GM12878 (cell line): ENCODE measurements around the gene ERVH48-1. TPM values are rescaled to one million over a fixed set of nuclear protein-coding genes. Genes with fewer than 3 reads are reported as not detected.

ENCODE experiments used
- ATAC-seq: fragments of 200-7000 bp; cut with Tn5 transposase; 3 replicates; pipeline ENCODE4 v1.9.1; 2020; ENCODE audit warnings: mild to moderate bottlenecking, moderate library complexity
- BruUV-seq: library from RNA; stranded (reverse); fragments of 400-500 nt; replicated peaks from 2 replicates; lab custom pipeline; 2021; lab: Mats Ljungman, UMichigan
- CTCF ChIA-PET: fragments of 300-600 bp; sonication (Branson Sonifier 250); formaldehyde crosslinking; extraction: SDS; loops from one replicate; lab custom pipeline; 2021; ENCODE audit warnings: inconsistent platforms; lab: Yijun Ruan, JAX
- POLR2A ChIA-PET: fragments of 350-600 bp; formaldehyde crosslinking; extraction: SDS; loops from one replicate; lab custom pipeline; 2021; ENCODE audit warnings: inconsistent platforms; lab: Charles Lee
- RAD21 ChIA-PET: fragments of 300-600 bp; sonication (Branson Sonifier 250); formaldehyde crosslinking; loops from one replicate; lab custom pipeline; 2023; ENCODE audit warnings: antibody characterized with exemption; ENCODE audit not compliant: unreplicated experiment; lab: Charles Lee
- SMC1A ChIA-PET: fragments of 300-600 bp; sonication (Branson Sonifier 250); formaldehyde crosslinking; loops from one replicate; lab custom pipeline; 2023; ENCODE audit not compliant: unreplicated experiment, uncharacterized antibody; lab: Charles Lee
- DNase-seq: peaks from one replicate; pipeline ENCODE4 v3.0.0-alpha.2; 2011; ENCODE audit warnings: low read depth, low spot score
- FAIRE-seq: peaks from 3 replicates; lab custom pipeline; 2011; peaks lifted over from hg19 to GRCh38; lab: Jason Lieb, UNC
- H2AFZ ChIP-seq: 2 replicates; pipeline ENCODE4 v1.6.0; 2011; ENCODE audit warnings: low read depth, low read length, control low read depth; ENCODE audit not compliant: control insufficient read depth
- H3K27ac ChIP-seq: 2 replicates; pipeline ENCODE4 v1.5.1; 2011; ENCODE audit warnings: control low read depth; ENCODE audit not compliant: control insufficient read depth, insufficient read depth
- H3K27me3 ChIP-seq, 2 experiments: replicated peaks in 1 of 2; 2 replicates each; pipeline versions ENCODE4 v1.6.0 to v1.6.1; 2011; ENCODE audit warnings: low read length in 1 of 2; ENCODE audit not compliant: control insufficient read depth in 2 of 2, insufficient read depth in 2 of 2
- H3K36me3 ChIP-seq, 2 experiments: 2 replicates each; pipeline ENCODE4 v1.5.1; 2011; ENCODE audit warnings: low read length in 1 of 2; ENCODE audit not compliant: control insufficient read depth in 2 of 2, insufficient read depth in 2 of 2
- H3K4me1 ChIP-seq: 2 replicates; pipeline ENCODE4 v1.6.1; 2011; ENCODE audit warnings: mild to moderate bottlenecking, low read length, moderate library complexity, mixed read lengths; ENCODE audit not compliant: control insufficient read depth, insufficient read depth
- H3K4me2 ChIP-seq: 2 replicates; pipeline ENCODE4 v1.6.0; 2011; ENCODE audit warnings: control low read depth; ENCODE audit not compliant: control insufficient read depth, insufficient read depth
- H3K4me3 ChIP-seq: fragments of 200-600 bp; sonication (generic); 2 replicates; pipeline ENCODE4 v1.5.1; 2016
- H3K79me2 ChIP-seq: 2 replicates; pipeline ENCODE4 v1.6.0; 2011; ENCODE audit warnings: low read length; ENCODE audit not compliant: control insufficient read depth, insufficient read depth
- H3K9ac ChIP-seq: 2 replicates; pipeline ENCODE4 v1.8.0; 2011; ENCODE audit warnings: low read length, control low read depth, mixed read lengths; ENCODE audit not compliant: control insufficient read depth, insufficient read depth
- H3K9me3 ChIP-seq: replicated peaks from 3 replicates; pipeline ENCODE4 v1.5.1; 2011; ENCODE audit warnings: mild to moderate bottlenecking, low read length; ENCODE audit not compliant: control insufficient read depth, insufficient read depth
- H4K20me1 ChIP-seq: 2 replicates; pipeline ENCODE4 v1.6.0; 2011; ENCODE audit not compliant: control insufficient read depth, insufficient read depth
- ETV6 ChIP-seq, 2 experiments: fragments of 450-650 bp in 1 of 2; IDR thresholded peaks in 1 of 2; conservative IDR thresholded peaks in 1 of 2; 2 replicates each; pipeline ENCODE4 v1.6.1; 2014; ENCODE audit warnings: antibody characterized with exemption in 1 of 2, borderline replicate concordance in 1 of 2, low read depth in 1 of 2, mild to moderate bottlenecking in 1 of 2, moderate library complexity in 1 of 2
- FOS ChIP-seq: IDR thresholded peaks from 3 replicates; pipeline ENCODE4 v1.6.1; 2011; ENCODE audit warnings: borderline replicate concordance; ENCODE audit not compliant: insufficient read length; ENCODE audit errors: extremely low read depth
- IRF4 ChIP-seq: IDR thresholded peaks from 2 replicates; pipeline ENCODE4 v1.6.1; 2011; ENCODE audit warnings: low read depth, low read length
- MTA2 ChIP-seq: fragments of 450-650 bp; IDR thresholded peaks from 2 replicates; pipeline ENCODE4 v1.6.1; 2016; ENCODE audit warnings: low read depth, mild to moderate bottlenecking, moderate library complexity
- NFYB ChIP-seq: IDR thresholded peaks from 2 replicates; pipeline ENCODE4 v1.6.1; 2011; ENCODE audit warnings: low read depth, mild to moderate bottlenecking, low read length, improper control_type of control experiment, moderate library complexity; ENCODE audit not compliant: insufficient read depth
- NR2C1 ChIP-seq: fragments of 450-650 bp; IDR thresholded peaks from 2 replicates; pipeline ENCODE4 v1.6.1; 2017; ENCODE audit warnings: antibody characterized with exemption, mild to moderate bottlenecking, moderate library complexity
- PAX5 ChIP-seq: IDR thresholded peaks from 2 replicates; pipeline ENCODE4 v1.6.1; 2011; ENCODE audit warnings: low read depth, low read length, borderline replicate concordance
- POLR2AphosphoS5 ChIP-seq: IDR thresholded peaks from 2 replicates; pipeline ENCODE4 v1.6.1; 2011; ENCODE audit warnings: mild to moderate bottlenecking, low read length, inconsistent platforms
- SIN3A ChIP-seq: IDR thresholded peaks from 2 replicates; pipeline ENCODE4 v1.6.1; 2012; ENCODE audit warnings: low read depth, low read length, improper control_type of control experiment
- SMAD1 ChIP-seq: fragments of 450-650 bp; IDR thresholded peaks from 2 replicates; pipeline ENCODE4 v1.6.1; 2018; ENCODE audit warnings: mild to moderate bottlenecking, low read depth; ENCODE audit not compliant: partially characterized antibody
- STAT1 ChIP-seq: fragments of 450-650 bp; conservative IDR thresholded peaks from 2 replicates; pipeline ENCODE4 v1.6.1; 2014; ENCODE audit warnings: antibody characterized with exemption, mild to moderate bottlenecking
- SUPT20H ChIP-seq: IDR thresholded peaks from 2 replicates; pipeline ENCODE4 v1.6.1; 2011; ENCODE audit warnings: low read depth, mild to moderate bottlenecking, low read length, moderate library complexity, borderline replicate concordance; ENCODE audit not compliant: control insufficient read depth
- ZNF207 ChIP-seq: fragments of 450-650 bp; IDR thresholded peaks from 2 replicates; pipeline ENCODE4 v1.6.1; 2014; ENCODE audit warnings: antibody characterized with exemption, mild to moderate bottlenecking, borderline replicate concordance
- WGBS: methylation state at CpG from one replicate; pipeline ENCODE4 v1.1.6; 2016; ENCODE audit warnings: low lambda C conversion rate; ENCODE audit not compliant: insufficient replicate concordance, insufficient coverage; ENCODE audit errors: missing lambda C conversion rate; 5-methylcytosine and 5-hydroxymethylcytosine counted together
- in situ Hi-C: fragments of 300-500 bp; cut with MboI; formaldehyde crosslinking; loops from 9 replicates; pipeline ENCODE4 v1.14.3; 2018; ENCODE audit warnings: mixed read lengths
- intact Hi-C: fragments of 100-400 bp; cut with micrococcal nuclease; formaldehyde crosslinking; loops from one replicate; pipeline ENCODE4 v1.14.2; 2022; ENCODE audit not compliant: unreplicated experiment
- polyA plus RNA-seq, 11 experiments: library from polyadenylated mRNA; depleted of rRNA in 4 of 11; unstranded in 6 of 11; stranded (reverse) in 5 of 11; fragments of >200 nt; fragmentation: Nextera tagmentation in 4 of 11; fragmentation: Illumina TruSeq in 1 of 11; extraction: Ambion mirVana in 4 of 11; extraction: Trizol in 1 of 11; gene quantifications; 1 replicate in 1 of 11; 2 replicates in 10 of 11; pipeline versions ENCODE4 v1.2.1 to v1.2.3, GENCODE V29; 2011 to 2016; ENCODE audit warnings: inconsistent platforms in 2 of 11, missing spikeins in 2 of 11, low read depth in 1 of 11
- total RNA-seq, 4 experiments: library from RNA; depleted of rRNA in 3 of 4; stranded (reverse); fragments of >200 nt in 3 of 4; fragmentation: Illumina TruSeq in 1 of 4; extraction: Trizol in 1 of 4; gene quantifications; 2 replicates each; pipeline versions ENCODE4 v1.2.1 to v1.2.3, GENCODE V29; 2013 to 2021
- TF ChIP-seq, protein P1 (sequence below): fragments of 450-650 bp; IDR thresholded peaks from 2 replicates; pipeline ENCODE4 v1.6.1; 2014; ENCODE audit warnings: mild to moderate bottlenecking
- TF ChIP-seq, protein P2 (sequence below): IDR thresholded peaks from 2 replicates; pipeline ENCODE4 v1.6.1; 2012; ENCODE audit warnings: low read depth, low read length, improper control_type of control experiment
- TF ChIP-seq, protein P3 (sequence below): fragments of 150-350 bp; IDR thresholded peaks from 2 replicates; pipeline ENCODE4 v1.6.1; 2016; ENCODE audit warnings: low read depth, low read length

The ERVH48-1 gene
- total and polyA plus RNA-seq, 10 of the 15 experiments (the other 5 are each of a cell fraction or from before 2014, with no cell fraction given): 0.03 to 0.30 (median 0.13) TPM; not detected in 7

DNA sequence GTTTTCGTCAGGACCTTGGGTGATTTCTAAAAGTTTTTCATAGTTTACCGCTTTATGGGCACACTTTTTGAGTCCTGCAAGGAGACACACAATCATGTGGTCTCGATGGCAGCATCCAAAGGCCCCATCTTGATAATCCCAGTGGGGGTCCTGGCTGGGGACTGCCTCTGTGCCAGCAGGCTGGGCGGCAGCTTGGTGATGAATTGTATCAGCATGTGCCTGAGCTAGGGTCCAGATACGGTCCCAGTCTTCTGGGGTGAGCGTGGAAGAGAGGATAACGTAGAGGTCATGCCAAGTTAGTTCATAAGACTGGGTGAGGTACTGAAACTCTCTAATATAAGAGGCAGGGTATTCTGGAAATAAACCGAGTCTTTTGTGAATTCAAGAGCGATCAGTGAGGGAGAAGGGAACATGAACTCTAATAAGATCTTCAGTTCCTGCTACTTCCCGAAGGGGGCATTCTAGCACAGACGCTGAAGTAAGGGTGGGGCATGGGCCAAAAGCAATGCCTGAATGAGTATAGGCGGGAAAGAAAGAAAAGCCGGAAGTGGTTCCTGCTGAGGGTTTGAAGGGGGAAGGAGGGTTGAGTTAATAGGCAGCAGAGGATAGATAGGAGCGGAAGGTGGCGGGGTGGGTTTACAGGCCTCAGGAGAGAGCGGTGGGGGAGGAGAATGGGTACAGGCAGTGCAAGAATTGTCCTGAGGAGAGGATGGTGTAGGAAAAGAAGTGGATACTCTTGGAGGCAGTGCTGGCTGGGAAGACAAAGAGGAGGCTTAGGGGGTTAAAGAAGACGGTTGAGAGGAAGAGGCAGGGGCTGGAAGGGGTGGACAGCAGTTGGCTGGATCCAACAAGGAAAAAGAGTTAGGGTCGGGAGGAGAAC lies 1.6 kb downstream of the ERVH48-1 start (continued):
- TF ChIP-seq IRF4 (no peak), SUPT20H (no peak), NFYB (0 out of 2 replicates have a peak, but pooled peaks have one; percentile 7), NR2C1 (no peak), FOS (no peak), ETV6 (conservative IDR thresholded peaks at IDR 0.05 in 1 of 2, IDR thresholded peaks at IDR 0.05 in 1 of 2; ENCODE audit: borderline replicate concordance in 1 of 2, low read depth in 1 of 2) (peak in 1 of 2 experiments; percentile 69; a peak in 1 of 4 replicates)
- TF ChIP-seq, protein P1, sequence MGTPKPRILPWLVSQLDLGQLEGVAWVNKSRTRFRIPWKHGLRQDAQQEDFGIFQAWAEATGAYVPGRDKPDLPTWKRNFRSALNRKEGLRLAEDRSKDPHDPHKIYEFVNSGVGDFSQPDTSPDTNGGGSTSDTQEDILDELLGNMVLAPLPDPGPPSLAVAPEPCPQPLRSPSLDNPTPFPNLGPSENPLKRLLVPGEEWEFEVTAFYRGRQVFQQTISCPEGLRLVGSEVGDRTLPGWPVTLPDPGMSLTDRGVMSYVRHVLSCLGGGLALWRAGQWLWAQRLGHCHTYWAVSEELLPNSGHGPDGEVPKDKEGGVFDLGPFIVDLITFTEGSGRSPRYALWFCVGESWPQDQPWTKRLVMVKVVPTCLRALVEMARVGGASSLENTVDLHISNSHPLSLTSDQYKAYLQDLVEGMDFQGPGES: no peak

GRCh38 chr21:42922918-42923317 lies 2.5 kb downstream of the ERVH48-1 start:
- no peak overlapping the region for H3K4me2 ChIP-seq
- no peaks in the 10 kb centered on the region for H3K9me3 ChIP-seq
- ChIA-PET SMC1A (interaction anchor here (0.6 kb wide), 1 partner anchor 733 kb away, joined by 3 read pairs; no protein-coding TSS in a partner anchor), CTCF (interaction anchor here (0.7 to 1.4 kb wide), 4 partner anchors 14 to 722 kb away, joined by 3 to 5 read pairs (median 3); no protein-coding TSS in a partner anchor), POLR2A (no interaction called here), RAD21 (interaction anchor here (0.6 kb wide), 1 partner anchor 11 kb away, joined by 3 read pairs; no protein-coding TSS in a partner anchor)
- H2AFZ ChIP-seq: no peak overlapping the region
- intact Hi-C loops: loop anchor here (10.0 kb wide), 1 partner anchor 732 kb away; the partner anchor contains the start of genes HSF2BP and RRP1B
- H3K4me1 ChIP-seq: peaks cover 6% of the 10 kb centered on the region
- no peak overlapping the region for H3K4me3 ChIP-seq
- BruUV-seq: no TSS peak
- DNase-seq (no peak), ATAC-seq (no peak), FAIRE-seq (no peak)
- WGBS: 85% methylated on average over 18 of the region's 18 CpGs
- in situ Hi-C loops: no loop called here
- no peaks in the 10 kb centered on the region for H3K36me3 ChIP-seq
- H4K20me1 ChIP-seq: no peaks in the 10 kb centered on the region
- no peak overlapping the region for H3K9ac ChIP-seq
- no peak overlapping the region for H3K27ac ChIP-seq
- H3K27me3 ChIP-seq: no peaks in the 10 kb centered on the region
- H3K79me2 ChIP-seq: no peaks in the 10 kb centered on the region
- TF ChIP-seq, protein P2, sequence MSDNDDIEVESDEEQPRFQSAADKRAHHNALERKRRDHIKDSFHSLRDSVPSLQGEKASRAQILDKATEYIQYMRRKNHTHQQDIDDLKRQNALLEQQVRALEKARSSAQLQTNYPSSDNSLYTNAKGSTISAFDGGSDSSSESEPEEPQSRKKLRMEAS: no peak
- TF ChIP-seq, protein P3, sequence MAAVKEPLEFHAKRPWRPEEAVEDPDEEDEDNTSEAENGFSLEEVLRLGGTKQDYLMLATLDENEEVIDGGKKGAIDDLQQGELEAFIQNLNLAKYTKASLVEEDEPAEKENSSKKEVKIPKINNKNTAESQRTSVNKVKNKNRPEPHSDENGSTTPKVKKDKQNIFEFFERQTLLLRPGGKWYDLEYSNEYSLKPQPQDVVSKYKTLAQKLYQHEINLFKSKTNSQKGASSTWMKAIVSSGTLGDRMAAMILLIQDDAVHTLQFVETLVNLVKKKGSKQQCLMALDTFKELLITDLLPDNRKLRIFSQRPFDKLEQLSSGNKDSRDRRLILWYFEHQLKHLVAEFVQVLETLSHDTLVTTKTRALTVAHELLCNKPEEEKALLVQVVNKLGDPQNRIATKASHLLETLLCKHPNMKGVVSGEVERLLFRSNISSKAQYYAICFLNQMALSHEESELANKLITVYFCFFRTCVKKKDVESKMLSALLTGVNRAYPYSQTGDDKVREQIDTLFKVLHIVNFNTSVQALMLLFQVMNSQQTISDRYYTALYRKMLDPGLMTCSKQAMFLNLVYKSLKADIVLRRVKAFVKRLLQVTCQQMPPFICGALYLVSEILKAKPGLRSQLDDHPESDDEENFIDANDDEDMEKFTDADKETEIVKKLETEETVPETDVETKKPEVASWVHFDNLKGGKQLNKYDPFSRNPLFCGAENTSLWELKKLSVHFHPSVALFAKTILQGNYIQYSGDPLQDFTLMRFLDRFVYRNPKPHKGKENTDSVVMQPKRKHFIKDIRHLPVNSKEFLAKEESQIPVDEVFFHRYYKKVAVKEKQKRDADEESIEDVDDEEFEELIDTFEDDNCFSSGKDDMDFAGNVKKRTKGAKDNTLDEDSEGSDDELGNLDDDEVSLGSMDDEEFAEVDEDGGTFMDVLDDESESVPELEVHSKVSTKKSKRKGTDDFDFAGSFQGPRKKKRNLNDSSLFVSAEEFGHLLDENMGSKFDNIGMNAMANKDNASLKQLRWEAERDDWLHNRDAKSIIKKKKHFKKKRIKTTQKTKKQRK: no peak
- TF ChIP-seq PAX5: no peak
- no peak for TF ChIP-seq SIN3A
- no peak for TF ChIP-seq ZNF207
- no peak for TF ChIP-seq MTA2
- TF ChIP-seq SMAD1: no peak
- TF ChIP-seq STAT1: no peak
- TF ChIP-seq POLR2AphosphoS5: no peak
